Measurements from ENCODE around the gene TMEM44. TPM values are rescaled to one million over a fixed set of nuclear protein-coding genes. Genes with fewer than 3 reads are reported as not detected.

Gene TMEM44
- total and polyA plus RNA-seq, 2 donors (not counting 1 experiment from before 2014, with no cell fraction given), result 11.0 to 14.9 TPM

GRCh38 chr3:194543550-194543949, 89.7 kb downstream of the TMEM44 start:
- TF ChIP-seq EZH2 (IDR thresholded peaks at IDR 0.05; ENCODE audit: low read length, missing control alignments) (no peak), CTCF (conservative IDR thresholded peaks at IDR 0.05 in 1 of 2, IDR thresholded peaks at IDR 0.05 in 1 of 2; ENCODE audit: low read depth in 1 of 2, low read length in 2 of 2) (no peak)
- Histone ChIP-seq H3K9ac (ENCODE audit: insufficient read depth, low read length) (no peak overlapping the region), H2AFZ (ENCODE audit: low read length) (no peak overlapping the region)

GRCh38 chr3:194541483-194541882, 91.7 kb downstream of the TMEM44 start:
- H3K79me2 ChIP-seq (ENCODE audit: control insufficient read depth, insufficient read depth, low read length), result no peaks in the 10 kb centered on the region
- H3K4me2 ChIP-seq (ENCODE audit: extremely low read depth, insufficient read depth, low read length), result no peak overlapping the region
- peaks cover 8% of the 10 kb centered on the region for H3K4me1 ChIP-seq (ENCODE audit: control insufficient read depth, extremely low read depth, insufficient read depth, low read length)
- H3K36me3 ChIP-seq (ENCODE audit: control insufficient read depth, insufficient read depth, low read length), result no peaks in the 10 kb centered on the region
- H3K27ac ChIP-seq (ENCODE audit: insufficient read depth, low read length), result no peak overlapping the region
- no peak overlapping the region for H3K4me3 ChIP-seq (replicated peaks in 1 of 4; ENCODE audit: control extremely low read depth in 1 of 4, insufficient read depth in 1 of 4, low read depth in 3 of 4, low read length in 4 of 4)
- no peak overlapping the region for H2AFZ ChIP-seq (ENCODE audit: low read length)
- H3K9ac ChIP-seq (ENCODE audit: insufficient read depth, low read length), result no peak overlapping the region
- TF ChIP-seq CTCF (conservative IDR thresholded peaks at IDR 0.05 in 1 of 2, IDR thresholded peaks at IDR 0.05 in 1 of 2; ENCODE audit: low read depth in 1 of 2, low read length in 2 of 2) (no peak), EZH2 (IDR thresholded peaks at IDR 0.05; ENCODE audit: low read length, missing control alignments) (no peak)
- no peaks in the 10 kb centered on the region for H3K27me3 ChIP-seq (ENCODE audit: control insufficient read depth, insufficient read depth, low read length)
- DNase-seq (ENCODE audit: low read depth in 2 of 2), result no peak
- H4K20me1 ChIP-seq (ENCODE audit: control insufficient read depth, extremely low read depth, insufficient read depth, low read length), result no peaks in the 10 kb centered on the region
- H3K9me3 ChIP-seq (ENCODE audit: control insufficient read depth, insufficient read depth, low read depth, low read length), result no peaks in the 10 kb centered on the region

More at GRCh38 chr3:194543550-194543949, 89.7 kb downstream of the TMEM44 start:
- Histone ChIP-seq H3K4me2 (ENCODE audit: extremely low read depth, insufficient read depth, low read length) (no peak overlapping the region), H3K36me3 (ENCODE audit: control insufficient read depth, insufficient read depth, low read length) (no peaks in the 10 kb centered on the region), H3K4me3 (replicated peaks in 1 of 4; ENCODE audit: control extremely low read depth in 1 of 4, insufficient read depth in 1 of 4, low read depth in 3 of 4, low read length in 4 of 4) (no peak overlapping the region), H3K27me3 (ENCODE audit: control insufficient read depth, insufficient read depth, low read length) (no peaks in the 10 kb centered on the region), H3K4me1 (ENCODE audit: control insufficient read depth, extremely low read depth, insufficient read depth, low read length) (no peaks in the 10 kb centered on the region), H3K27ac (ENCODE audit: insufficient read depth, low read length) (no peak overlapping the region), H3K9me3 (ENCODE audit: control insufficient read depth, insufficient read depth, low read depth, low read length) (no peaks in the 10 kb centered on the region), H4K20me1 (ENCODE audit: control insufficient read depth, extremely low read depth, insufficient read depth, low read length) (no peaks in the 10 kb centered on the region), H3K79me2 (ENCODE audit: control insufficient read depth, insufficient read depth, low read length) (no peaks in the 10 kb centered on the region)
- no peak for DNase-seq (ENCODE audit: low read depth in 2 of 2)

- H3K36me3 ChIP-seq (ENCODE audit: control insufficient read depth, insufficient read depth, low read length), result no peaks in the 10 kb centered on the region
- H3K27me3 ChIP-seq (ENCODE audit: control insufficient read depth, insufficient read depth, low read length), result no peaks in the 10 kb centered on the region
- no peak overlapping the region for H3K4me3 ChIP-seq (replicated peaks in 1 of 4; ENCODE audit: control extremely low read depth in 1 of 4, insufficient read depth in 1 of 4, low read depth in 3 of 4, low read length in 4 of 4)
- H2AFZ ChIP-seq (ENCODE audit: low read length), result peak overlapping the region; percentile 37
- no peaks in the 10 kb centered on the region for H4K20me1 ChIP-seq (ENCODE audit: control insufficient read depth, extremely low read depth, insufficient read depth, low read length)
- no peak overlapping the region for H3K4me2 ChIP-seq (ENCODE audit: extremely low read depth, insufficient read depth, low read length)
- peak overlapping the region; percentile 23 for H3K27ac ChIP-seq (ENCODE audit: insufficient read depth, low read length)
- TF ChIP-seq CTCF (conservative IDR thresholded peaks at IDR 0.05 in 1 of 2, IDR thresholded peaks at IDR 0.05 in 1 of 2; ENCODE audit: low read depth in 1 of 2, low read length in 2 of 2), result no peak
- no peak overlapping the region for H3K9ac ChIP-seq (ENCODE audit: insufficient read depth, low read length)
- no peaks in the 10 kb centered on the region for H3K79me2 ChIP-seq (ENCODE audit: control insufficient read depth, insufficient read depth, low read length)
- no peaks in the 10 kb centered on the region for H3K9me3 ChIP-seq (ENCODE audit: control insufficient read depth, insufficient read depth, low read depth, low read length)
- DNase-seq (ENCODE audit: low read depth in 2 of 2), result no peak
- H3K4me1 ChIP-seq (ENCODE audit: control insufficient read depth, extremely low read depth, insufficient read depth, low read length), result peaks cover 8% of the 10 kb centered on the region
Measured at GRCh38 chr3:194540274-194540905, 92.8 kb downstream of the TMEM44 start.

Measured in fibroblast of lung (primary cell).